ENCODE measurements around the gene PRKCH.

DNA sequence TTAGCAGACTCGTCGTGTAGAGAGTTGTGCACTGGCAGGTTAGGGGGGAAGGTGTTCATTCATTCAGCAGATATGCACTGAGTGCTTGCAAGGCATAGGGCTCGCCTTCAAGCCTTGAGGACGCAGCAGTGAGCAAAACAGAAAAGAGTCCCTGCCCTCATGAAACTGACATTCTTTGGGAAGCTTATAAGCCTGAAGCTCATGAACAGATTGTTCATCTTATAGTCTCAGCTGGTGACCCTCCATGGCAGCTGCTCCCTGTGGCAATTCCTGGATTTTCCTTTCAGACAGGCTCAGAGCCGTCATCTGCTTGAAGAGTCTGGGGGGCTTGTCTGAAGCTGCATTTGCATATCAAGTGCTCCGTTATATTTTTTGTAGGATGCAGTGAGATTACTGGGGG is 148.4 kb downstream of the PRKCH start:
- TF ChIP-seq, protein P1, sequence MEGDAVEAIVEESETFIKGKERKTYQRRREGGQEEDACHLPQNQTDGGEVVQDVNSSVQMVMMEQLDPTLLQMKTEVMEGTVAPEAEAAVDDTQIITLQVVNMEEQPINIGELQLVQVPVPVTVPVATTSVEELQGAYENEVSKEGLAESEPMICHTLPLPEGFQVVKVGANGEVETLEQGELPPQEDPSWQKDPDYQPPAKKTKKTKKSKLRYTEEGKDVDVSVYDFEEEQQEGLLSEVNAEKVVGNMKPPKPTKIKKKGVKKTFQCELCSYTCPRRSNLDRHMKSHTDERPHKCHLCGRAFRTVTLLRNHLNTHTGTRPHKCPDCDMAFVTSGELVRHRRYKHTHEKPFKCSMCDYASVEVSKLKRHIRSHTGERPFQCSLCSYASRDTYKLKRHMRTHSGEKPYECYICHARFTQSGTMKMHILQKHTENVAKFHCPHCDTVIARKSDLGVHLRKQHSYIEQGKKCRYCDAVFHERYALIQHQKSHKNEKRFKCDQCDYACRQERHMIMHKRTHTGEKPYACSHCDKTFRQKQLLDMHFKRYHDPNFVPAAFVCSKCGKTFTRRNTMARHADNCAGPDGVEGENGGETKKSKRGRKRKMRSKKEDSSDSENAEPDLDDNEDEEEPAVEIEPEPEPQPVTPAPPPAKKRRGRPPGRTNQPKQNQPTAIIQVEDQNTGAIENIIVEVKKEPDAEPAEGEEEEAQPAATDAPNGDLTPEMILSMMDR (IDR thresholded peaks at IDR 0.05; ENCODE audit: insufficient read depth, low read length) = no peak
- TF ChIP-seq, protein P2, sequence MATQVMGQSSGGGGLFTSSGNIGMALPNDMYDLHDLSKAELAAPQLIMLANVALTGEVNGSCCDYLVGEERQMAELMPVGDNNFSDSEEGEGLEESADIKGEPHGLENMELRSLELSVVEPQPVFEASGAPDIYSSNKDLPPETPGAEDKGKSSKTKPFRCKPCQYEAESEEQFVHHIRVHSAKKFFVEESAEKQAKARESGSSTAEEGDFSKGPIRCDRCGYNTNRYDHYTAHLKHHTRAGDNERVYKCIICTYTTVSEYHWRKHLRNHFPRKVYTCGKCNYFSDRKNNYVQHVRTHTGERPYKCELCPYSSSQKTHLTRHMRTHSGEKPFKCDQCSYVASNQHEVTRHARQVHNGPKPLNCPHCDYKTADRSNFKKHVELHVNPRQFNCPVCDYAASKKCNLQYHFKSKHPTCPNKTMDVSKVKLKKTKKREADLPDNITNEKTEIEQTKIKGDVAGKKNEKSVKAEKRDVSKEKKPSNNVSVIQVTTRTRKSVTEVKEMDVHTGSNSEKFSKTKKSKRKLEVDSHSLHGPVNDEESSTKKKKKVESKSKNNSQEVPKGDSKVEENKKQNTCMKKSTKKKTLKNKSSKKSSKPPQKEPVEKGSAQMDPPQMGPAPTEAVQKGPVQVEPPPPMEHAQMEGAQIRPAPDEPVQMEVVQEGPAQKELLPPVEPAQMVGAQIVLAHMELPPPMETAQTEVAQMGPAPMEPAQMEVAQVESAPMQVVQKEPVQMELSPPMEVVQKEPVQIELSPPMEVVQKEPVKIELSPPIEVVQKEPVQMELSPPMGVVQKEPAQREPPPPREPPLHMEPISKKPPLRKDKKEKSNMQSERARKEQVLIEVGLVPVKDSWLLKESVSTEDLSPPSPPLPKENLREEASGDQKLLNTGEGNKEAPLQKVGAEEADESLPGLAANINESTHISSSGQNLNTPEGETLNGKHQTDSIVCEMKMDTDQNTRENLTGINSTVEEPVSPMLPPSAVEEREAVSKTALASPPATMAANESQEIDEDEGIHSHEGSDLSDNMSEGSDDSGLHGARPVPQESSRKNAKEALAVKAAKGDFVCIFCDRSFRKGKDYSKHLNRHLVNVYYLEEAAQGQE (IDR thresholded peaks at IDR 0.05; ENCODE audit: insufficient replicate concordance, low read depth) = no peak
- TF ChIP-seq POLR2AphosphoS5 (IDR thresholded peaks at IDR 0.05; ENCODE audit: low read depth) = no peak
- no peak for TF ChIP-seq GABPA (IDR thresholded peaks at IDR 0.05; ENCODE audit: low read depth)
